HL-60/S4 treated with phorbol 12-myristate 13-acetate at 8.2 ng/mL for 4 days and 3 days (cell line): ENCODE data around the gene SMIM22.

ENCODE experiments used
- in situ Hi-C: fragments of 300-500 bp; cut with MboI; formaldehyde crosslinking; loops from 2 replicates; pipeline ENCODE4 v1.15.0; 2022; ENCODE audit warnings: low sequenced_read_pairs

Gene SMIM22

GRCh38 chr16:4795828-4796572, 831 bp downstream of the SMIM22 start:
- in situ Hi-C loops = no loop called here

GRCh38 chr16:4796982-4797804, 2.0 kb downstream of the SMIM22 start:
- in situ Hi-C loops = no loop called here

DNA sequence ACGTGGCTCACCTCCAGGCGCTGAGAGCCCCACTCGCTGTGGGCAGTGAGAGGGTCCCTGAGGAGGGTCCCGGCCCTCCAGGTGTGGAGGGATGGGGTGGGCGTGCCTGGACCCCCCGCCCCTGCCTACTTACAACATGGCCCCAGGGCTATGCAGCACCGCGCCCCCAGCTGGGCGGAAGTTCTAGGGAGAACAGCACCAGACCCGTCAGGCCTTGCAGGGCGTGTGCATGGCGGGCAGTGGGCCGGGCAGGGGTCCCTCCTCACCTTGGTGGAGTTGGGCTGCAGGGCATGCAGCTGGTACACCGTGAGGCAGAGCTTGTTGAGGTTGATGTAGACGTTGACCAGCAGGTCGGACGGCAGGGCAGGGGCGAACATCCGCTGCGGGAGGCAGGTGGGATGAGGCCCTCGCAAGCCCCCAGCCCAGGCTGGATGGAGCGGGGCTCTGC, 2.7 kb downstream of the SMIM22 start:
- in situ Hi-C loops = no loop called here

GRCh38 chr16:4798456-4798855, 3.3 kb downstream of the SMIM22 start:
- in situ Hi-C loops = no loop called here

DNA sequence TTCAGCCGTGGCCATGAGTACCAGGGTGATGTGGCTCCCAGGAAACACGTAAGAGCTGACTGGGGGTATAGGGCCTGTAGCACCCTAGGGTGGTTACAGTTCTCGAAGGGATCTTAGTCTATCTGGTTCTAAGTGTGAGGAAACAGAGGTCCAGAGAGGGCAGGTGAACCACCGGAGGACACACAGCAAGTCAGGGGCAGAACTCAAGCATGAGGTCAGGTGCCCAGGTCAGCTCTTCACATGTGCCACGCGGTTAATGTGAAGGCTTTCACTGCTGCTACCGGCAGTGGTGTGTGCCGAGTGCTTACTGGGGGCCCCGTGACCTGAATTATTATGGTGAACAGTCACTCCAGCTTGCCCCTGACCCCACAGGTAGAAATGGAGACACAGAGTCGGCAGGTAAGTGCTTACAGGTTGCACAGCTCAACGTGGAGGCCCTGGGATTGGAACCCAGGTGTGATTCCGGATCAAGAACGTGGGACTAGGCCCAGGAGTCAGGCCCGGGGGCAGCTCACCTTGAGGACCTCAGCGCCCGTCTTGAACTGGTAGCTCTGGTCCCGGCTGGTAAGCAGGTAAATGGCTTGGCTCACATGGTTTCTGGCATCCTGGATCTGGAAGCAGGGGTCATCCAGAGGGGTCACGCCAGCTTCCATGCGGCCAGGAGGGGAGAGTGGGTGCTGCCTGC, 4.1 kb downstream of the SMIM22 start:
- in situ Hi-C loops = no loop called here

DNA sequence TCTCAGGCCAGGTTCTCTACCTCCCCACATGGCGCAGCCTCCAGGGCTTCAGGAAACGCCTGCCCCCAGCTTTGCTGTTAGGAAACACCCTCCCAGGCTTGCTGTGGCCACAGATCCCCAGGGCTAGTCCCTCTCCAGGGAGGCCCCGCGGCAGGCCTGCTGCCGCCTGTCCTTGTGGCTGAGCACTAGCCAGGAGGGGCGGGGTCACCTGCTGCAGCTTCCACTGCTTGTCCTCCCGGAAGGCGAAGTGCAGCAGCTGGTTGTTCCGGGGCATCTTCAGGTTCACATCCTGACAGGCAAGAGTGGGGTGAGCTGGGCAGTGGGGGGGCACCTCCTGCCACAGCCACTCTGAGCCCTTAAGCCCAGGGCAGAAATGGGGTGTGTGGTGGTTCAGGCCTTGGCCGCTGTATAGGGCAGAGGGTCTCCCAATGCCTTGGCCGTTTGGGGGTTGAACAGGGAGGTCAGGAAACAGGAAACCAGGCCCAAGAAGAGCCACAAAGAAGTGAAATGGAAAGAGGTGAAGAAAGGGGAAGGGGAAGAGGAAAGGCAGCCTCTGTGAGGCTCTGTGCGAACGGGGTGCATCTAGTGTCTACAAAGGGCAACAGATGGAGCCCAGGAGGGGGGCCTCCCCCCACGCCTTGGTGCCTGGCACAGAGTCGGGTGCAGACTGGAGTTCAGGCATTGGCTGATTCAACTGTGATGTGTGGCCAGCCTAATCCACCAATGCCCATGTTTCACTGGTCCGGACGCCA, 5.3 kb downstream of the SMIM22 start:
- in situ Hi-C loops = no loop called here

- in situ Hi-C loops = no loop called here
Observed at GRCh38 chr16:4801051-4801961, 6.1 kb downstream of the SMIM22 start.

DNA sequence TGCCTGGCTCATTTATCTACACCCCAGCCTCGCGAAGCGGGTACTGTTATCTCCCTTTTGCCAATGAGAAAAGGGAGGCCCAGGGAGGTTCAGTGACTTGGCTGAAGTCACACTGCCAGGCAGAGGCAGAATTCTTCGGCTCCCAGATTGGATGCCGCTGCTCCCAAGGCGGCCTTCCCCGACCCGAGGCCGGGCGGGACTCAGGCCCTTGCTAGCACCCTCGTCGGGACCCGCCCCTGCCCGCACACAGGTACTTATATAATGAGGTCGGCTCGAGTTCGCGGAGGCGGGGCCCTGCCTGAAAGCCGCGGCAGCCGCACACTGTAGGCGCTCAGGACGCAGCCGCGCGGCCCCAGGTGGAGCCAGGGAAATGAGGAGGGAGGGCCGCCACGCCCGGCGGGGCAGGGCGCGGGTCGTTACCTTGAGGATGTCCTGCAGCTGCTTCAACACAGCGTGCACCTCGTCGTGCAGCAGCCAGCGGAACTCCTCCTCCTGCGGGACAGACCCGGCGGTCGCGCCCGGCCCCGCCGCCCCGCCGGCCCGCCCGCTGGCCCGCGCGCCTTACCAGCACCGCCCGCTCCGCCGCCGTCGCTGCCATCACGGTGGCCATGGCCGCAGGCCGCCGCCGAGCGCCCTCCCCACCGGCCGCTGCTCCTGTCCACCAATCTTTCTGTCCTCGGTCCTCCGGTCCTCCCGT, 6.9 kb downstream of the SMIM22 start, which contains the start of gene ROGDI:
ROGDI (minus strand) TSS at position 672 of the 697 bp plus-strand sequence; CDS start at position 610, 62 bp downstream.
- in situ Hi-C loops = no loop called here

GRCh38 chr16:4802659-4803287, 7.6 kb downstream of the SMIM22 start:
- in situ Hi-C loops = no loop called here

GRCh38 chr16:4803401-4803844, 8.3 kb downstream of the SMIM22 start:
- in situ Hi-C loops = no loop called here

- in situ Hi-C loops = no loop called here
Observed at GRCh38 chr16:4803898-4804762, 9.0 kb downstream of the SMIM22 start.

DNA sequence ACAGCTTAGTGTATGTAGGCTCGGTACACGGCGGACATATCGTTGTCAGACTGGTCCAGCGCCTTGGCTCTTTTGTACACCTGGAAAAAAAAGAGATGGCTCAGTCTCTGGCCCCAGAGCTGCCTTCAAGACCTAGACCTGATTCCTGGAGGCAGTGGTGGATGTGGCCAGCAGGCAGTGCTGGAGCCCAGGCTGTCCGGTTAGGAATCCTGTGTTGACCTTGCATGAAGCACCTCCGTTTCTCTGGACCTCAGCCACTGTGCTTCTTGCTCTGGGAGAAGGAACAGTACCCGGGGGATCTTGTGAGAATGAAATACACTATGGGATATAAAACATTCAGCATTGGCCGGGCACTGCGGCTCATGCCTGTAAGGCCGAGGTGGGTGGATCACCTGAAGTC, 10.1 kb downstream of the SMIM22 start:
- in situ Hi-C loops = no loop called here

DNA sequence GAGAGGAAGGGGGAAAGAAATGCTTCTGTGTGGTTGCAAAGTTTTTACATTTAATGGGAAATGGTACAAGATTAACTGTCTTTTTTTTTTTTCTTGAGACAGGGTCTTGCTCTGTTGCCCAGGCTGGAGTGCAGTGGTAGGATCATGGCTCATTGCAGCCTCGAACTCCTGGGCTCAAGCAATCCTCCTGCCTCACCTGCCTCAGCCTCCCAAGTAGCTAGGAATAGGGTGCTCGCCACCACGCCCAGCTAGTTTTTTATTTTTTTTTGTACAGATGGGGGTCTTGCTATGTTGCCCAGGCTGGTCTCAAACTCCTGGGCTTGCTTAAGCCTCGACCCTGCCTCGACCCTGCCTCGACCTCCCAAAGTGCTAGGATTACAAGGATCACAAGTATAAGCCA, 11.1 kb downstream of the SMIM22 start:
- in situ Hi-C loops = no loop called here

DNA sequence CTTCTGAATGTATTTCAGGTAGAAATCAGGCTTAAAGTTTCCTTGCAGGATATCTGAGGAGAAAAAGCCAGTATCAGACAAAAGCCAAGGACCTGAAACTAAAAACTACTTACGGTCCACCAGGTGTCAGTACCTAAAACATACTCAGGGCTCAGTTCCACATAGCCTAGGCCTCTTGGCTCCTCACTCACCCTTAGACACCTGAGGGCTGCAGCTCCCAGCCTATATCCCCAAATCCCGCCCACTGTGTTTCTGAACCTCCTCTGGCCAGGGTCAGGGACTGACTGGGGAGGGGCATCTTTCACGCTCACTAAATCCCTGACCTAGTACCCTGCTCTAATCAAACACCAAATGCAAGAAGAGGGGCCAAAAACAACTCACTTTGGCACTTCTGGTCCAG, 16.1 kb downstream of the SMIM22 start:
- in situ Hi-C loops = no loop called here

DNA sequence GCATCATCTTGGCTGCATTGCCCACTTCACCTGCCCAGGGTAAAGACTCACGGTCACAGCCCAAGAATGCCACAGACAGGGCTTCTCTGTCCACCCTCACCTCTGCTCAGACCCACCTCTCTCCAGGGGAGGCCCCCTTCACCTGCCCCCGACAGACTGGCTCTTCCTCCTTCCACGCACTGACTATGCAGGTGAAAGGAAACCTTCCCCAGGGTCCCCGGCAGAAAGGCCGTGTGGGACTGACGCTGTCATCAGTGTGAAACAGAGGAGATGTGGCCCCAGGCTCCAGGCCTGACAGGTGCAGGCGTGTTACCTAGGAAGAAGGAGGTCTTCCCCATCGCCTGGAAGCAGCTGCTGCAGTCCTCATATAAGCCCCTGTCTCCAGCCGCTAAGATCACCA, 16.6 kb downstream of the SMIM22 start:
- in situ Hi-C loops = no loop called here

- in situ Hi-C loops = no loop called here
Observed at GRCh38 chr16:4813251-4814003, 18.3 kb downstream of the SMIM22 start.

GRCh38 chr16:4814046-4814445, 18.9 kb downstream of the SMIM22 start:
- in situ Hi-C loops = no loop called here
